ENCODE data around the gene HYLS1. TPM values are rescaled to one million over a fixed set of nuclear protein-coding genes. Genes with fewer than 3 reads are reported as not detected.

HYLS1 gene
- total RNA-seq, 1 experiment from 2014 or later: 18.8 TPM

GRCh38 chr11:125946712-125947418 is 59.4 kb downstream of the HYLS1 start:
- no peak for TF ChIP-seq EZH2 (IDR thresholded peaks at IDR 0.05; ENCODE audit: borderline replicate concordance, low read depth, low read length, poor library complexity, severe bottlenecking)
- TF ChIP-seq CTCF (conservative IDR thresholded peaks at IDR 0.05; ENCODE audit: low read depth, low read length): no peak
- H3K27ac ChIP-seq (ENCODE audit: low read depth, low read length, poor library complexity, severe bottlenecking): no peak overlapping the region
- H3K4me3 ChIP-seq (ENCODE audit: low read depth, low read length, poor library complexity, severe bottlenecking): no peak overlapping the region
- no peaks in the 10 kb centered on the region for H3K4me1 ChIP-seq (ENCODE audit: insufficient read depth, low read length, poor library complexity, severe bottlenecking)
- CTCF ChIA-PET: no interaction called here
- no peak for DNase-seq (ENCODE audit: low spot score)
- intact Hi-C loops (cut with micrococcal nuclease; ENCODE audit: unreplicated experiment): no loop called here
- H3K27me3 ChIP-seq (replicated peaks; ENCODE audit: insufficient read depth, low read depth, low read length, poor library complexity): no peaks in the 10 kb centered on the region
- H3K9me3 ChIP-seq (ENCODE audit: low read depth, low read length, poor library complexity, severe bottlenecking): no peaks in the 10 kb centered on the region
- BruUV-seq (replicated peaks): no TSS peak
- no peaks in the 10 kb centered on the region for H3K36me3 ChIP-seq (ENCODE audit: insufficient read depth, low read length, poor library complexity, severe bottlenecking)
- POLR2A ChIA-PET (ENCODE audit: low non-redundant PET): interaction anchor here (0.7 kb wide), 1 partner anchor 385 kb away, joined by 4 read pairs; no protein-coding TSS in a partner anchor

DNA sequence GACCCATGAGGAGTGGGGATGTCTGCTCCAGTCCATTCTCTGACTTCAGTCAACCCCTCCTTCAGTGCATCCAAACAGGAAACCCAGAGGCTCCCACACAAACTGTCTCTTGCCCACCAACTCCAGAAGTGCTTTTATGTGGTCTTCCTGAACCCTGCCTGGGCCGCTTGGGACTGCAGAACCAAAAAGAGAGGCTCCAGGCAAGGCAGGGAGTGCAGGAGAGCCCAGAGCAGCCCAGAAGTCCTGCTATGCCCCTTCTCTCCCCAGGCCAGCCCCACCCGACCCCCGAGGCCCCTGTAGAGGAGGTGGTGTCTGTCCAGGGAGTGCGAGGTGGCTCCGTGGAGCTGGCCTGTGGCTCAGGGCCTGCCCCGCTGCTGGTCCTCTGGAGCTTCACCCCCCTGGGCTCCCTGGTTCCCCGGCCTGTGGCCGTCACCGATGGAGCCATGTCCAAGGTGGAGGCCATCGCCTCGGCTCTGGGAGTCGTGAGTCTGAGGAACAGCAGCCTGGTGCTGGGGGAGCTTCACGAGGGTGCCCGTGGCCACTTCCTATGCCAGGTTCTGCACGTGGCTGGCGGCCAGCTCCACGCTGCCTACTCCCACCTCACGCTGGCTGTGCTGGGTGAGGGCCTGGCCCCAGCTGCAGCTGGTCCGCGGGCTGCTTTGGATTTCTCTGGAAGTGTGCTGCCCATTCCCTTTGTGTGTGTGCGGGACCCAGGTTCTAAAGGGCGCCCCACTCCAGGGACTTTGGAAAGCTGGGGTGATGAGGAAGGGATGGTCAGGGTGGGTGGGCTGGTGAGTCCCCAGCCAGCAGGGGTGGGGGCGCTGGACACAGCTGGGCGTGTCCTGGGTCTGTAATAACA is 60.2 kb downstream of the HYLS1 start:
- ChIA-PET CTCF (no interaction called here), POLR2A (ENCODE audit: low non-redundant PET) (no interaction called here)
- intact Hi-C loops (cut with micrococcal nuclease; ENCODE audit: unreplicated experiment): no loop called here
- H3K36me3 ChIP-seq (ENCODE audit: insufficient read depth, low read length, poor library complexity, severe bottlenecking): no peaks in the 10 kb centered on the region
- no TSS peak for BruUV-seq (replicated peaks)
- H3K27ac ChIP-seq (ENCODE audit: low read depth, low read length, poor library complexity, severe bottlenecking): no peak overlapping the region
- H3K4me3 ChIP-seq (ENCODE audit: low read depth, low read length, poor library complexity, severe bottlenecking): no peak overlapping the region
- H3K4me1 ChIP-seq (ENCODE audit: insufficient read depth, low read length, poor library complexity, severe bottlenecking): no peaks in the 10 kb centered on the region
- DNase-seq (ENCODE audit: low spot score): no peak
- no peaks in the 10 kb centered on the region for H3K9me3 ChIP-seq (ENCODE audit: low read depth, low read length, poor library complexity, severe bottlenecking)
- H3K27me3 ChIP-seq (replicated peaks; ENCODE audit: insufficient read depth, low read depth, low read length, poor library complexity): no peaks in the 10 kb centered on the region
- TF ChIP-seq CTCF (conservative IDR thresholded peaks at IDR 0.05; ENCODE audit: low read depth, low read length) (no peak), EZH2 (IDR thresholded peaks at IDR 0.05; ENCODE audit: borderline replicate concordance, low read depth, low read length, poor library complexity, severe bottlenecking) (no peak)

- Histone ChIP-seq H3K4me3 (ENCODE audit: low read depth, low read length, poor library complexity, severe bottlenecking) (no peak overlapping the region), H3K9me3 (ENCODE audit: low read depth, low read length, poor library complexity, severe bottlenecking) (no peaks in the 10 kb centered on the region), H3K27ac (ENCODE audit: low read depth, low read length, poor library complexity, severe bottlenecking) (no peak overlapping the region), H3K4me1 (ENCODE audit: insufficient read depth, low read length, poor library complexity, severe bottlenecking) (no peaks in the 10 kb centered on the region), H3K27me3 (replicated peaks; ENCODE audit: insufficient read depth, low read depth, low read length, poor library complexity) (no peaks in the 10 kb centered on the region), H3K36me3 (ENCODE audit: insufficient read depth, low read length, poor library complexity, severe bottlenecking) (no peaks in the 10 kb centered on the region)
- no peak for DNase-seq (ENCODE audit: low spot score)
- TF ChIP-seq CTCF (conservative IDR thresholded peaks at IDR 0.05; ENCODE audit: low read depth, low read length) (no peak), EZH2 (IDR thresholded peaks at IDR 0.05; ENCODE audit: borderline replicate concordance, low read depth, low read length, poor library complexity, severe bottlenecking) (no peak)
- no TSS peak for BruUV-seq (replicated peaks)
- intact Hi-C loops (cut with micrococcal nuclease; ENCODE audit: unreplicated experiment): no loop called here
- CTCF ChIA-PET: no interaction called here
- POLR2A ChIA-PET (ENCODE audit: low non-redundant PET): no interaction called here
Measured at GRCh38 chr11:125948278-125949051, 61.0 kb downstream of the HYLS1 start.

Measured in A673 (cell line).